ENCODE results near the gene DCP2. TPM values are rescaled to one million over a fixed set of nuclear protein-coding genes. Genes with fewer than 3 reads are reported as not detected.

The DCP2 gene
- total and polyA plus RNA-seq, 10 of the 15 experiments (the other 5 are each of a cell fraction or from before 2014, with no cell fraction given) = 23.4 to 81.6 (median 47.4) TPM

DNA sequence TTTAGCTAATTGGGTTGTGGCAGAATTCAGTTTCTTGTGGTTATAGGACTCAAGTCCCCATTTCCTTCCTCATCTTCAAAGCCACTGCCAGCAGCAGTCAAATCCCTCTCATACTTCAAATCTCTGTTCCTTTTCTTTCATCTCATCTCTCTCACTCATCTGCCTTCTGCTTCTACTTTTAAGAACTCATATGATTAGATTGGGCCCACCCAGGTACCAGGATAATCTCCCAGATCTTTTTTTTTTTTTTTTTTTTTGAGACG, 46.6 kb upstream of the DCP2 start (continued):
- TF ChIP-seq SREBF1 (IDR thresholded peaks at IDR 0.05; ENCODE audit: low read length) = no peak
- TF ChIP-seq EZH2 (IDR thresholded peaks at IDR 0.05; ENCODE audit: borderline replicate concordance, control insufficient read depth, low read depth, low read length) = no peak
- TF ChIP-seq RFX5 (IDR thresholded peaks at IDR 0.05; ENCODE audit: low read depth, low read length) = no peak
- TF ChIP-seq, protein P1, sequence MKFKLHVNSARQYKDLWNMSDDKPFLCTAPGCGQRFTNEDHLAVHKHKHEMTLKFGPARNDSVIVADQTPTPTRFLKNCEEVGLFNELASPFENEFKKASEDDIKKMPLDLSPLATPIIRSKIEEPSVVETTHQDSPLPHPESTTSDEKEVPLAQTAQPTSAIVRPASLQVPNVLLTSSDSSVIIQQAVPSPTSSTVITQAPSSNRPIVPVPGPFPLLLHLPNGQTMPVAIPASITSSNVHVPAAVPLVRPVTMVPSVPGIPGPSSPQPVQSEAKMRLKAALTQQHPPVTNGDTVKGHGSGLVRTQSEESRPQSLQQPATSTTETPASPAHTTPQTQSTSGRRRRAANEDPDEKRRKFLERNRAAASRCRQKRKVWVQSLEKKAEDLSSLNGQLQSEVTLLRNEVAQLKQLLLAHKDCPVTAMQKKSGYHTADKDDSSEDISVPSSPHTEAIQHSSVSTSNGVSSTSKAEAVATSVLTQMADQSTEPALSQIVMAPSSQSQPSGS (IDR thresholded peaks at IDR 0.05; ENCODE audit: low read length) = peak; percentile 45; the same call in 1 of the 2 replicates
- no peak for TF ChIP-seq SUPT20H (IDR thresholded peaks at IDR 0.05; ENCODE audit: borderline replicate concordance, control insufficient read depth, low read depth, low read length)
- TF ChIP-seq, protein P2, sequence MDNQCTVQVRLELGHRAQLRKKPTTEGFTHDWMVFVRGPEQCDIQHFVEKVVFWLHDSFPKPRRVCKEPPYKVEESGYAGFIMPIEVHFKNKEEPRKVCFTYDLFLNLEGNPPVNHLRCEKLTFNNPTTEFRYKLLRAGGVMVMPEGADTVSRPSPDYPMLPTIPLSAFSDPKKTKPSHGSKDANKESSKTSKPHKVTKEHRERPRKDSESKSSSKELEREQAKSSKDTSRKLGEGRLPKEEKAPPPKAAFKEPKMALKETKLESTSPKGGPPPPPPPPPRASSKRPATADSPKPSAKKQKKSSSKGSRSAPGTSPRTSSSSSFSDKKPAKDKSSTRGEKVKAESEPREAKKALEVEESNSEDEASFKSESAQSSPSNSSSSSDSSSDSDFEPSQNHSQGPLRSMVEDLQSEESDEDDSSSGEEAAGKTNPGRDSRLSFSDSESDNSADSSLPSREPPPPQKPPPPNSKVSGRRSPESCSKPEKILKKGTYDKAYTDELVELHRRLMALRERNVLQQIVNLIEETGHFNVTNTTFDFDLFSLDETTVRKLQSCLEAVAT (IDR thresholded peaks at IDR 0.05) = 0 out of 2 replicates have a peak, but pooled peaks have one; percentile 48
- TF ChIP-seq, protein P3, sequence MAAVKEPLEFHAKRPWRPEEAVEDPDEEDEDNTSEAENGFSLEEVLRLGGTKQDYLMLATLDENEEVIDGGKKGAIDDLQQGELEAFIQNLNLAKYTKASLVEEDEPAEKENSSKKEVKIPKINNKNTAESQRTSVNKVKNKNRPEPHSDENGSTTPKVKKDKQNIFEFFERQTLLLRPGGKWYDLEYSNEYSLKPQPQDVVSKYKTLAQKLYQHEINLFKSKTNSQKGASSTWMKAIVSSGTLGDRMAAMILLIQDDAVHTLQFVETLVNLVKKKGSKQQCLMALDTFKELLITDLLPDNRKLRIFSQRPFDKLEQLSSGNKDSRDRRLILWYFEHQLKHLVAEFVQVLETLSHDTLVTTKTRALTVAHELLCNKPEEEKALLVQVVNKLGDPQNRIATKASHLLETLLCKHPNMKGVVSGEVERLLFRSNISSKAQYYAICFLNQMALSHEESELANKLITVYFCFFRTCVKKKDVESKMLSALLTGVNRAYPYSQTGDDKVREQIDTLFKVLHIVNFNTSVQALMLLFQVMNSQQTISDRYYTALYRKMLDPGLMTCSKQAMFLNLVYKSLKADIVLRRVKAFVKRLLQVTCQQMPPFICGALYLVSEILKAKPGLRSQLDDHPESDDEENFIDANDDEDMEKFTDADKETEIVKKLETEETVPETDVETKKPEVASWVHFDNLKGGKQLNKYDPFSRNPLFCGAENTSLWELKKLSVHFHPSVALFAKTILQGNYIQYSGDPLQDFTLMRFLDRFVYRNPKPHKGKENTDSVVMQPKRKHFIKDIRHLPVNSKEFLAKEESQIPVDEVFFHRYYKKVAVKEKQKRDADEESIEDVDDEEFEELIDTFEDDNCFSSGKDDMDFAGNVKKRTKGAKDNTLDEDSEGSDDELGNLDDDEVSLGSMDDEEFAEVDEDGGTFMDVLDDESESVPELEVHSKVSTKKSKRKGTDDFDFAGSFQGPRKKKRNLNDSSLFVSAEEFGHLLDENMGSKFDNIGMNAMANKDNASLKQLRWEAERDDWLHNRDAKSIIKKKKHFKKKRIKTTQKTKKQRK (IDR thresholded peaks at IDR 0.05; ENCODE audit: low read depth, low read length) = no peak
- no peak; the same call in 1 of the 2 replicates for TF ChIP-seq ZBED1 (IDR thresholded peaks at IDR 0.05; ENCODE audit: borderline replicate concordance)
- 0 out of 2 replicates have a peak, but pooled peaks have one; percentile 7 for TF ChIP-seq MEF2A (IDR thresholded peaks at IDR 0.05; ENCODE audit: insufficient read depth, low read depth, low read length)
- TF ChIP-seq NR2C2 (IDR thresholded peaks at IDR 0.05; ENCODE audit: borderline replicate concordance, control insufficient read depth, insufficient read length, low read depth) = no peak
- no peak for TF ChIP-seq LARP7 (IDR thresholded peaks at IDR 0.05)
- TF ChIP-seq EP300 (IDR thresholded peaks at IDR 0.05; ENCODE audit: borderline replicate concordance in 1 of 2, control insufficient read depth in 1 of 2, low read depth in 2 of 2, low read length in 2 of 2) = peak; percentile 28 to 70; a peak in 1 of 4 replicates
- TF ChIP-seq ASH2L (IDR thresholded peaks at IDR 0.05; ENCODE audit: borderline replicate concordance, low read depth) = no peak
- no peak for TF ChIP-seq CBFB (IDR thresholded peaks at IDR 0.05; ENCODE audit: low read depth)
- no peak for TF ChIP-seq GATAD2B (conservative IDR thresholded peaks at IDR 0.05; ENCODE audit: low read depth)
- TF ChIP-seq HDGF (IDR thresholded peaks at IDR 0.05) = no peak
- TF ChIP-seq, protein P4, sequence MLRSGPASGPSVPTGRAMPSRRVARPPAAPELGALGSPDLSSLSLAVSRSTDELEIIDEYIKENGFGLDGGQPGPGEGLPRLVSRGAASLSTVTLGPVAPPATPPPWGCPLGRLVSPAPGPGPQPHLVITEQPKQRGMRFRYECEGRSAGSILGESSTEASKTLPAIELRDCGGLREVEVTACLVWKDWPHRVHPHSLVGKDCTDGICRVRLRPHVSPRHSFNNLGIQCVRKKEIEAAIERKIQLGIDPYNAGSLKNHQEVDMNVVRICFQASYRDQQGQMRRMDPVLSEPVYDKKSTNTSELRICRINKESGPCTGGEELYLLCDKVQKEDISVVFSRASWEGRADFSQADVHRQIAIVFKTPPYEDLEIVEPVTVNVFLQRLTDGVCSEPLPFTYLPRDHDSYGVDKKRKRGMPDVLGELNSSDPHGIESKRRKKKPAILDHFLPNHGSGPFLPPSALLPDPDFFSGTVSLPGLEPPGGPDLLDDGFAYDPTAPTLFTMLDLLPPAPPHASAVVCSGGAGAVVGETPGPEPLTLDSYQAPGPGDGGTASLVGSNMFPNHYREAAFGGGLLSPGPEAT (IDR thresholded peaks at IDR 0.05; ENCODE audit: low read depth) = no peak
- TF ChIP-seq ZNF622 (IDR thresholded peaks at IDR 0.05) = no peak
- no peak for TF ChIP-seq SREBF2 (IDR thresholded peaks at IDR 0.05; ENCODE audit: low read length)
- no peak for TF ChIP-seq BMI1 (IDR thresholded peaks at IDR 0.05; ENCODE audit: borderline replicate concordance)
- TF ChIP-seq NRF1 (conservative IDR thresholded peaks at IDR 0.05; ENCODE audit: low read depth, low read length) = no peak
- TF ChIP-seq, protein P5, sequence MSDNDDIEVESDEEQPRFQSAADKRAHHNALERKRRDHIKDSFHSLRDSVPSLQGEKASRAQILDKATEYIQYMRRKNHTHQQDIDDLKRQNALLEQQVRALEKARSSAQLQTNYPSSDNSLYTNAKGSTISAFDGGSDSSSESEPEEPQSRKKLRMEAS (IDR thresholded peaks at IDR 0.05; ENCODE audit: low read depth, low read length) = no peak
- TF ChIP-seq CREB1 (IDR thresholded peaks at IDR 0.05; ENCODE audit: low read depth) = no peak
